ENCODE results near the gene SPTBN4.

SPTBN4 gene

DNA sequence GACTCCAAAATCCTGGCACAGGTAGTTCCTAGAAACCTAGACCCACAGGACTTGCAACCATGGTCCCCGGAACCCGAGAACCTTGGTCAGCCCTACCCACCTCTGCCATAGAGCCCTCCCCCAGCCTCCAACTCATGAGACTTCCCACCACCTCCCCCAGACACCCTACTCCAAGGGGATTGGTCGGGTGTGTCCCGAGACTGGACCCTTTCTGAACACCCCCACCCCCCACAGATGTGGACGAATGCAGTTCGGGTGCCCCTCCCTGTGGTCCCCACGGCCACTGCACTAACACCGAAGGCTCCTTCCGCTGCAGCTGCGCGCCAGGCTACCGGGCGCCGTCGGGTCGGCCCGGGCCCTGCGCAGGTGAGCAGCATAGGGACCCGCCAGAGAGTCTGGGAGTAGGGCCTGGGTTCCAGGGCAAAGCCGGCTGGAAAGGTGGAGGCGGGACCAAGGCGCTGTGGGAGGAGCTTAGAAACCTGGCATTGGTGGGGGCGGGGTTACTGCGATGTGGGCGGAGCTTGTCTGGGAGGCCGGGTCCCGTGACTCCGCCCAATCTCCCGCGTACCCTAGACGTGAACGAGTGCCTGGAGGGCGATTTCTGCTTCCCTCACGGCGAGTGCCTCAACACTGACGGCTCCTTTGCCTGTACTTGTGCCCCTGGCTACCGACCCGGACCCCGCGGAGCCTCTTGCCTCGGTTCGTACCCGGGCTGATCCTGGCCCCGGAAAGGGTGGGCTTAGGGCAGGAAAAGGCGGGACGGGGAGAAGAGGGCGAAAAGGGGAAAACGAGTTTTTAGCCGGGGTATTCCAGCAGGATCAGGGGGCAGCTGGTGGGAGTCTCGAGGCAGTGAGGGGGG, 146.3 kb downstream of the SPTBN4 start:
- H3K4me3 ChIP-seq (ENCODE audit: control insufficient read depth, low read depth, low read length) = peak overlapping the region; percentile 80
- TF ChIP-seq, protein P1, sequence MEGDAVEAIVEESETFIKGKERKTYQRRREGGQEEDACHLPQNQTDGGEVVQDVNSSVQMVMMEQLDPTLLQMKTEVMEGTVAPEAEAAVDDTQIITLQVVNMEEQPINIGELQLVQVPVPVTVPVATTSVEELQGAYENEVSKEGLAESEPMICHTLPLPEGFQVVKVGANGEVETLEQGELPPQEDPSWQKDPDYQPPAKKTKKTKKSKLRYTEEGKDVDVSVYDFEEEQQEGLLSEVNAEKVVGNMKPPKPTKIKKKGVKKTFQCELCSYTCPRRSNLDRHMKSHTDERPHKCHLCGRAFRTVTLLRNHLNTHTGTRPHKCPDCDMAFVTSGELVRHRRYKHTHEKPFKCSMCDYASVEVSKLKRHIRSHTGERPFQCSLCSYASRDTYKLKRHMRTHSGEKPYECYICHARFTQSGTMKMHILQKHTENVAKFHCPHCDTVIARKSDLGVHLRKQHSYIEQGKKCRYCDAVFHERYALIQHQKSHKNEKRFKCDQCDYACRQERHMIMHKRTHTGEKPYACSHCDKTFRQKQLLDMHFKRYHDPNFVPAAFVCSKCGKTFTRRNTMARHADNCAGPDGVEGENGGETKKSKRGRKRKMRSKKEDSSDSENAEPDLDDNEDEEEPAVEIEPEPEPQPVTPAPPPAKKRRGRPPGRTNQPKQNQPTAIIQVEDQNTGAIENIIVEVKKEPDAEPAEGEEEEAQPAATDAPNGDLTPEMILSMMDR (IDR thresholded peaks at IDR 0.05; ENCODE audit: control insufficient read depth, insufficient read depth, low read depth, low read length, missing control alignments) = no peak
- DNase-seq (ENCODE audit: low read depth) = no peak

- DNase-seq (ENCODE audit: low read depth) = no peak
- TF ChIP-seq, protein P1 (IDR thresholded peaks at IDR 0.05; ENCODE audit: control insufficient read depth, insufficient read depth, low read depth, low read length, missing control alignments) = no peak
- H3K4me3 ChIP-seq (ENCODE audit: control insufficient read depth, low read depth, low read length) = peak overlapping the region; percentile 80
Measured at GRCh38 chr19:40613690-40614621, 147.2 kb downstream of the SPTBN4 start.

- DNase-seq (ENCODE audit: low read depth) = peak; percentile 82
- TF ChIP-seq, protein P1 (IDR thresholded peaks at IDR 0.05; ENCODE audit: control insufficient read depth, insufficient read depth, low read depth, low read length, missing control alignments) = no peak
- H3K4me3 ChIP-seq (ENCODE audit: control insufficient read depth, low read depth, low read length) = peak overlapping the region; percentile 80
Measured at GRCh38 chr19:40614622-40615411, 148.0 kb downstream of the SPTBN4 start.

- TF ChIP-seq, protein P1 (IDR thresholded peaks at IDR 0.05; ENCODE audit: control insufficient read depth, insufficient read depth, low read depth, low read length, missing control alignments) = no peak
- no peak overlapping the region for H3K4me3 ChIP-seq (ENCODE audit: control insufficient read depth, low read depth, low read length)
- no peak for DNase-seq (ENCODE audit: low read depth)
Measured at GRCh38 chr19:40616178-40616577, 149.4 kb downstream of the SPTBN4 start.

DNA sequence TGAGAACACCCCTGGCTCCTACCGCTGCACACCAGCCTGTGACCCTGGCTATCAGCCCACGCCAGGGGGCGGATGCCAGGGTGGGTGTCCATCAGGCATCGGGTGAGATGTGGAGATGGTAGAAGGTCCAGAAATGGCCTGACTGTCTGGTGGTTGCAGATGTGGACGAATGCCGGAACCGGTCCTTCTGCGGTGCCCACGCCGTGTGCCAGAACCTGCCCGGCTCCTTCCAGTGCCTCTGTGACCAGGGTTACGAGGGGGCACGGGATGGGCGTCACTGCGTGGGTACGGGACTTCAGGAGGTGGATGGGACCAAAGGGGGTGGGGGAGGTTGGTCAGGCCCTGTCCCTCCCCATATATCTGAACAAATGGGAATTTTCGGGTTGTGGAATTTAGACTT, 150.1 kb downstream of the SPTBN4 start:
- no peak for DNase-seq (ENCODE audit: low read depth)
- TF ChIP-seq, protein P1 (IDR thresholded peaks at IDR 0.05; ENCODE audit: control insufficient read depth, insufficient read depth, low read depth, low read length, missing control alignments) = no peak
- no peak overlapping the region for H3K4me3 ChIP-seq (ENCODE audit: control insufficient read depth, low read depth, low read length)

GRCh38 chr19:40617961-40618360, 151.2 kb downstream of the SPTBN4 start:
- no peak for DNase-seq (ENCODE audit: low read depth)
- TF ChIP-seq, protein P1 (IDR thresholded peaks at IDR 0.05; ENCODE audit: control insufficient read depth, insufficient read depth, low read depth, low read length, missing control alignments) = no peak
- H3K4me3 ChIP-seq (ENCODE audit: control insufficient read depth, low read depth, low read length) = no peak overlapping the region
